Effector CD8-positive, alpha-beta T cell (primary cell): Measurements from ENCODE around the gene IVNS1ABP.
"Not testable (repeated sequence)": the region's sequence is repeated elsewhere in the genome, so short reads cannot be mapped to it uniquely, and the experiment has no call there.

ENCODE experiments used
- DNase-seq: peaks from one replicate; lab custom pipeline; 2025; lab: John Stamatoyannopoulos, UW
- total RNA-seq, 4 experiments: gene quantifications; one replicate each; lab custom pipeline; 2026; lab: John Stamatoyannopoulos, UW

IVNS1ABP gene
- 283 to 625 (median 320) reads per million in 4 experiments for total RNA-seq

GRCh38 chr1:185317034-185317885 lies at the start of gene IVNS1ABP:
Gene IVNS1ABP, minus strand, starts transcription at chr1:185317243. Its CDS starts 7,750 bp downstream, at chr1:185309493.
- DNase-seq: peak; percentile 98

DNA sequence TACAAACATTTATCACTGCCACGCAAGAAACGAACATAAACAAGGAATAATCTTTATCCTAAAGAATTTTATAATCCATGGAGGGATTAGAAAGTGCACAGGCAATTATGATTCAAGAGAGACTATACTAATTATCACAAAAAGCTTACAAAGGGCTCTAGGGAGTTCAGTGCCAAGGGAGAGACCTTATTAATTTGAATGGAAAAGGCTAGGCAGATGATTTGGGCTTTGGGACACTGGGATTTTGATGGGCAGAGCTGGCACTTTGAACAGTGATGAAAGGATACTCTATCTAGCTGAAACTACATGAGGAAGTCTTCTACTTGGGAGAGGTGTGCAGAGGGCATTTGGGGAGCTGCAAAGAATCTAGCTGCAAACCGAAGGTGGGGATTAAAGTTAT lies 48.9 kb upstream of the IVNS1ABP start:
- DNase-seq: no peak

DNA sequence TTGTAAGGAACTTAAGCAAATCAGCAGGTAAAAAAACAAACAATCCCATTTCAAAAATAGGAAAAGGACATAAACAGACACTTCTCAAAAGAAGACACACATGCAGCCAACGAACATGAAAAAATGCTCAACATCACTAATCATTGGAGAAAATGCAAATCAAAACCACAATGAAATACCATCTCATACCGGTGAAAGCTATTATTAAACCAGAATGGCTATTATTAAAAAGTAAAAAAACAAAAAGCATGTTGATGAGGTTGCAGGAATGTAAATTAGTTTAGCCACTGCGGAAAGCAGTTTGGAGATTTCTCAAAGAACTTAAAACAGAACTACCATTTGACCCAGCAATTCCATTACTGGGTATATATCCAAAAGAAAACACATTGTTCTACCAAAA lies 47.5 kb upstream of the IVNS1ABP start:
- not testable (repeated sequence) for DNase-seq

DNA sequence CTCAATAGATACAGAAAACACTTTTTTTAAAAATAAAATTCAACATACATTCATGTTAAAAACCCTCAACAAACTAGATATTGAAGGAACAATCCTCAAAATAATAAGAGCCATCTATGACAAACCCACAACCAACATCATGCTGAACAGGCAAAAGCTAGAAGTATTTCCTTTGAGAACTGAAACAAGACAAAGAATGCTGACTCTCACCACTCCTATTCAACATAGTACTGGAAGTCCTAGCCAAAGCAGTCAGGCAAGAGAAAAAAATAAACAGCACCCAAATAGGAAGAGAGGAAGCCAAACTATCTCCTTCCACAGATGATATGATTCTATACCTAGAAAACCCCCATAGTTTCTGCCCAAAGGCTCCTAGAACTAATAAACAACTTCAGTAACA lies 46.2 kb upstream of the IVNS1ABP start:
- no peak for DNase-seq

- no peak for DNase-seq
Observed at GRCh38 chr1:185360714-185361113, 43.7 kb upstream of the IVNS1ABP start.

- no peak for DNase-seq
Observed at GRCh38 chr1:185358957-185359356, 41.9 kb upstream of the IVNS1ABP start.

- DNase-seq: no peak
Observed at GRCh38 chr1:185355947-185356346, 38.9 kb upstream of the IVNS1ABP start.

- DNase-seq: no peak
Observed at GRCh38 chr1:185353124-185353523, 36.1 kb upstream of the IVNS1ABP start.

DNA sequence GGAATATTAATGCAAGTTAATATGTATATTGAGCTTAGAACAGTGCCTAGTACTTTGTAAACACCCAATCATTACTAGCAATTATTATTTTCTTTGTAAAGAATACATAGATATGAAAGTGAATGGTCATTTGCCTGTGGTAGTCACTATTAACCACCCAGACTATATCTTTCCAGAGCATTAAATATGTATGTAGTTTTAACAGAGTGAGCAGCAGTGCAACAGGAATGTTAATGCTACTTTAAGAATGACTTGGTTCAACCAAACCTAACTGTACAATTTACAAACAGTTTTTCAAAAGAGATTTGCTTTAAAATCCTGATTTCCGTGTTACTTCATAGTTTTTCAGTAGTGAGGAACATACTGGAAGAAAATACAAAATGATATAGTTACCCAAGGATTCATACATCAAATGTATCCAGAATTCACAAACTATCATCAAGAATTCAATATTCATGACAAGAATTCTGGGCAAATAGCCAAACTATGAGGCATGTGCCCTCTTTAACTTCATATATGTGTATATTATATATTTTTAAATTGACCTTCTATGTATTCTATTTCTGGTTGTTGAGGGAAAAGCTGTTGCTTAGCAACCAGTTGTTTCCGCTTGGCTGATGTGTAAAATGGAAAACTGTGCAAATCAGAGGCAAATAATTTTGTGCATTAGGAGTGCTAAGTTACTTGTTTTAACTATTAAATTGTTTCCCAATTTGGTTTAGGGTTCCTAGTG lies 34.9 kb upstream of the IVNS1ABP start:
- DNase-seq: no peak

DNA sequence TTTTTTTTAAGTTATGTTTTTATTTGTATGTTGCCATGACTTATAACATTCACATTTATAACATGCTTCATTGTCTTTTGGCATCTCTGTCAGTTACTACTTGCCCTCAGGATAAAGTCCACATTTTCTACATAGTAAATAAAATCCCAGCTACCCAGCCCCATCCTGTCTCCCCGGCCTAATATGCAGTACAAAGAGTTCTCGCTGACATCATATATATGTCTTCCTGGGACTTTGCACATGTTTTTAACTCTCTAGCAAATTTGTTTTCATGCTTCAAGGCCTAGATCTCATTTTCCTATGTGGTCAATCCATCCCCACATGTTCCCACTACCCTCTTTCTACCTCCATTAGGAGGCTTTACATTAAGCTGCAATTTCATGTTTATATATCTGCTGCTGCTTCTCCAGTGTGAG lies 33.0 kb upstream of the IVNS1ABP start:
- DNase-seq: no peak

- DNase-seq: no peak
Observed at GRCh38 chr1:185349556-185349955, 32.5 kb upstream of the IVNS1ABP start.

DNA sequence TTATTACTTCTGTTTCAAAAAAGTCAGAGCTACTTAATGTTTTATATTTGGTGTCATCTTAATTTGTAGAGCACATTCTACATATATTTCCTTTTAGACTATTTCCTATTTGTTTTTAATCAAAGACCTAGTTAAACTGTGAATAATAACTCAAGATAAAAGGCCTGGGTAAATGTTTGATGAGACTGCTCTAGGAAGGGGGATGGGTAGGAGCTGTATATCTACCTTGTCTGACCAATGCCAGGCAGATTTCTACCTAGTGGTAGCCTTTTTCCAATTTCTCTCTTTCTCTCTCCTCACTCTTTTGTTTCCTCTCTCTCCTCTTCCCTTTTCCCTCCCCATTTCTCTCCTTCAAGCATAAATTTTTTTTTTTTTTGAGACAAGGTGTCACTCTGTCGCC lies 31.9 kb upstream of the IVNS1ABP start:
- DNase-seq: no peak

DNA sequence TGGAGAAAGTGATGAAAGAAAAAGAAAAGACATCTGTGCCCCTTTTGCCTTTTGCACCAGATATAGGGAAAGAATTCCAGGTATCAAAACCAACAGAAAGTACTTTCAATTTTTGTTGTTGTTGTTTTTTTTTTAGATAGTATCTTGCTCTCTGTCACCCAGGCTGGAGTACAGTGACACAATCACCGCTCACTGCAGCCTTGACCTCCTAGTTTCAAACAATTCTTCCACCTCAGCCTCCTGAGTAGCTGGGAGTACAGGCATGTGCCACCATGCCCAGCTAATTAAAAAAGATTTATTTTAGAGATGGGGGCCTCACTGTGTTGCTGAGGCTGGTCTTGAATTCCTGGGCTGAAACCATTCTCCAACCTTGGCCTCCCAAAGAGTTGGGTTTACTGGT lies 31.3 kb upstream of the IVNS1ABP start:
- no peak for DNase-seq

GRCh38 chr1:185345913-185346720 lies 29.1 kb upstream of the IVNS1ABP start:
- DNase-seq: no peak

DNA sequence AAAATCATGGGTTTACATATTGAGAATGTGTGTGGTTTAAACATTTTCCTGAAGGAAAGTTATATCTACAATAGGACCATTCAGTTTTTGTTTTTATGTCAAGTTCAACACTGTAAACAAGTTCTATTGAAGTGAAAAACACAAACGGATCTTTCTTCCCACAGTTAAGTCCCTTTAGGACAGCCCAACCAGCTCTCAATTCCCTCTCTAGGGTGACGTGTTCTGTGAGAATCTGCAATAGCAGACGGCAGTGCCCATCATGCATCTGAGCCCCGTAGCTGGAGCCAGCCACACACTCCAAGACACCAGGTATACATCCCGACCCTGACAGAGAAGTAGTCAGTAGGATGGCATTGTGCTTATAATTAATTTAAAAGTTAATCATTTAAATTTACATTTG lies 26.3 kb upstream of the IVNS1ABP start:
- DNase-seq: no peak

DNA sequence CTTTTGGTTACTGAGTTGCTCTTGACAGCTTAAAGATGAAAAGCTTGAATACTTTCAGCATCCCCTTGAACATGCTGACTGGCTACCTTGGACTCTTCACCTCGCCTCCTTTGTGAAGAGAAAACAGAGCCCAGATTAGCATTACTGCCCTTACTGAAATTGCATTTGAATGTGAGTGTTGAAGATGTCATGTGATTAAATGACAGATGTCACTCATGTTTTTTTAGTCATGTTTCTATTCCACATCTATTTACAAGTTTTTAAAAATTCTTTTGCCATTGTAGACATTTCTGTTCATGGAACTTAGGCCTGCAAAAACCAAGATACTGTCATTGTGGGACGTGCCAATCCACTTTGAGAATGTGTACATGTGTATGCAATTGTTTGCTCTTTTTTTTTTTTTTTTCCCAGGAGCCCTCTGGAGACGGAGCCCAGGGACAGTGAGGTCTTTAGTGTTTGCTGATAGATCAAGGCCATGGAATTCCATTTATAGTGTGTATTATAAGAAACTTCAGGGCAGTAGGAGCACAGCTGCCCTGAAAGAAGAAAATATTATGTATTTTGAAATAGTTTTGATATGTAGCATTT lies 25.7 kb upstream of the IVNS1ABP start:
- DNase-seq: no peak

- no peak for DNase-seq
Observed at GRCh38 chr1:185342017-185342416, 25.0 kb upstream of the IVNS1ABP start.

GRCh38 chr1:185341196-185341781 lies 24.2 kb upstream of the IVNS1ABP start:
- no peak for DNase-seq

- DNase-seq: no peak
Observed at GRCh38 chr1:185338719-185339622, 21.9 kb upstream of the IVNS1ABP start.

GRCh38 chr1:185337246-185337645 lies 20.2 kb upstream of the IVNS1ABP start:
- no peak for DNase-seq
